DND-41 (cell line): ENCODE measurements around the gene MNT.

Experiments used
- ATAC-seq: fragments of 200-7000 bp; cut with Tn5 transposase; 3 replicates; pipeline ENCODE4 v1.9.1; 2021; ENCODE audit warnings: low read depth; ENCODE audit not compliant: insufficient read depth
- DNase-seq: peaks from one replicate; pipeline ENCODE4 v3.0.0-alpha.2; 2020
- H2AFZ ChIP-seq: 2 replicates; pipeline ENCODE4 v1.6.0; 2012; ENCODE audit warnings: low read depth, low read length
- H3K27ac ChIP-seq: 2 replicates; pipeline ENCODE4 v1.5.1; 2012; ENCODE audit warnings: low read length, inconsistent platforms
- H3K27me3 ChIP-seq: fragments of 200-600 bp; sonication (generic); 2 replicates; pipeline ENCODE4 v1.6.0; 2012; ENCODE audit warnings: low read length, mild to moderate bottlenecking, inconsistent platforms; ENCODE audit not compliant: insufficient read depth, poor library complexity
- H3K36me3 ChIP-seq: 2 replicates; pipeline ENCODE4 v1.5.1; 2012; ENCODE audit warnings: low read length, inconsistent platforms; ENCODE audit not compliant: insufficient read depth
- H3K4me1 ChIP-seq: 2 replicates; pipeline ENCODE4 v1.5.1; 2012; ENCODE audit warnings: mild to moderate bottlenecking, low read length; ENCODE audit not compliant: insufficient read depth
- H3K4me2 ChIP-seq: 2 replicates; pipeline ENCODE4 v1.6.0; 2012; ENCODE audit warnings: mild to moderate bottlenecking, moderate library complexity, low read length, inconsistent platforms; ENCODE audit not compliant: insufficient read depth
- H3K4me3 ChIP-seq, 2 experiments: fragments of 200-600 bp in 1 of 2; shearing (Covaris generic) in 1 of 2; 2 replicates each; pipeline ENCODE4 v1.5.1; 2012 to 2016; ENCODE audit warnings: inconsistent platforms in 2 of 2, low read length in 2 of 2, mild to moderate bottlenecking in 2 of 2, low read depth in 1 of 2, moderate library complexity in 1 of 2
- H3K79me2 ChIP-seq: 2 replicates; pipeline ENCODE4 v1.6.0; 2012; ENCODE audit warnings: low read length, inconsistent platforms; ENCODE audit not compliant: insufficient read depth
- H3K9ac ChIP-seq: 2 replicates; pipeline ENCODE4 v1.6.0; 2012; ENCODE audit warnings: low read depth, mild to moderate bottlenecking, inconsistent platforms, low read length, moderate library complexity
- H3K9me3 ChIP-seq: 2 replicates; pipeline ENCODE4 v1.5.1; 2012; ENCODE audit warnings: low read length, moderate library complexity, mild to moderate bottlenecking, inconsistent platforms; ENCODE audit not compliant: insufficient read depth, severe bottlenecking
- H4K20me1 ChIP-seq: 2 replicates; pipeline ENCODE4 v1.6.0; 2012; ENCODE audit warnings: low read length; ENCODE audit not compliant: insufficient read depth
- EZH2 ChIP-seq: IDR thresholded peaks from 3 replicates; pipeline ENCODE4 v1.6.1; 2012; ENCODE audit warnings: borderline replicate concordance, low read depth, mild to moderate bottlenecking, moderate library complexity, low read length, inconsistent platforms; ENCODE audit not compliant: severe bottlenecking
- TF ChIP-seq, protein P1 (sequence below): IDR thresholded peaks from 2 replicates; pipeline ENCODE4 v1.5.1; 2012; ENCODE audit warnings: borderline replicate concordance, low read length, moderate library complexity, mild to moderate bottlenecking; ENCODE audit not compliant: poor library complexity, severe bottlenecking; ENCODE audit errors: extremely low read depth

The MNT gene

GRCh38 chr17:2335726-2336214 is 65.1 kb downstream of the MNT start:
- peak overlapping the region; percentile 91 to 94 for H3K4me3 ChIP-seq
- H3K4me2 ChIP-seq: peak overlapping the region; percentile 95
- H3K36me3 ChIP-seq: peaks cover 51% of the 10 kb centered on the region
- H3K9me3 ChIP-seq: no peaks in the 10 kb centered on the region
- H3K9ac ChIP-seq: peak overlapping the region; percentile 90
- no peak for DNase-seq
- ATAC-seq: no peak
- peaks cover 20% of the 10 kb centered on the region; the same call in 1 of the 2 replicates for H4K20me1 ChIP-seq
- peak overlapping the region; percentile 78 for H3K27ac ChIP-seq
- TF ChIP-seq, protein P1, sequence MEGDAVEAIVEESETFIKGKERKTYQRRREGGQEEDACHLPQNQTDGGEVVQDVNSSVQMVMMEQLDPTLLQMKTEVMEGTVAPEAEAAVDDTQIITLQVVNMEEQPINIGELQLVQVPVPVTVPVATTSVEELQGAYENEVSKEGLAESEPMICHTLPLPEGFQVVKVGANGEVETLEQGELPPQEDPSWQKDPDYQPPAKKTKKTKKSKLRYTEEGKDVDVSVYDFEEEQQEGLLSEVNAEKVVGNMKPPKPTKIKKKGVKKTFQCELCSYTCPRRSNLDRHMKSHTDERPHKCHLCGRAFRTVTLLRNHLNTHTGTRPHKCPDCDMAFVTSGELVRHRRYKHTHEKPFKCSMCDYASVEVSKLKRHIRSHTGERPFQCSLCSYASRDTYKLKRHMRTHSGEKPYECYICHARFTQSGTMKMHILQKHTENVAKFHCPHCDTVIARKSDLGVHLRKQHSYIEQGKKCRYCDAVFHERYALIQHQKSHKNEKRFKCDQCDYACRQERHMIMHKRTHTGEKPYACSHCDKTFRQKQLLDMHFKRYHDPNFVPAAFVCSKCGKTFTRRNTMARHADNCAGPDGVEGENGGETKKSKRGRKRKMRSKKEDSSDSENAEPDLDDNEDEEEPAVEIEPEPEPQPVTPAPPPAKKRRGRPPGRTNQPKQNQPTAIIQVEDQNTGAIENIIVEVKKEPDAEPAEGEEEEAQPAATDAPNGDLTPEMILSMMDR: no peak
- no peak for TF ChIP-seq EZH2
- no peaks in the 10 kb centered on the region for H3K27me3 ChIP-seq
- peaks cover 47% of the 10 kb centered on the region for H3K4me1 ChIP-seq
- peak overlapping the region; percentile 87 for H2AFZ ChIP-seq
- peaks cover 73% of the 10 kb centered on the region for H3K79me2 ChIP-seq
